HFFc6 (cell line): ENCODE results near the gene FOXK1. TPM values are rescaled to one million over a fixed set of nuclear protein-coding genes. Genes with fewer than 3 reads are reported as not detected.
A peak's percentile ranks its signal among the peaks of the same experiment; 100 is the strongest.

Experiments used
- DNase-seq: peaks from one replicate; pipeline ENCODE4 v3.0.0-alpha.2; 2018
- H3K27ac Mint-ChIP-seq: 2 replicates; pipeline ENCODE4 v1.8.0; 2020; ENCODE audit warnings: mild to moderate bottlenecking, mixed read lengths
- H3K27me3 Mint-ChIP-seq: 2 replicates; pipeline ENCODE4 v1.8.0; 2021; ENCODE audit warnings: mild to moderate bottlenecking, moderate library complexity, mixed read lengths; ENCODE audit not compliant: insufficient read depth
- H3K36me3 Mint-ChIP-seq: 2 replicates; pipeline ENCODE4 v1.8.0; 2021; ENCODE audit warnings: low read depth, mixed read lengths
- H3K4me1 Mint-ChIP-seq: 2 replicates; pipeline ENCODE4 v1.8.0; 2020; ENCODE audit warnings: low read depth, mixed read lengths
- H3K4me3 Mint-ChIP-seq: 2 replicates; pipeline ENCODE4 v1.8.0; 2020; ENCODE audit warnings: mild to moderate bottlenecking, moderate library complexity, mixed read lengths
- H3K9me3 Mint-ChIP-seq: 2 replicates; pipeline ENCODE4 v1.8.0; 2020; ENCODE audit warnings: mild to moderate bottlenecking, mixed read lengths
- total RNA-seq, 6 experiments: library from RNA; stranded (reverse); fragmentation: NEBNext Ultra II Directional; extraction: Animal tissue kit (Norgen Biotek cat#: 25700); gene quantifications; 2 replicates in 1 of 6; 3 replicates in 5 of 6; pipeline ENCODE4 v1.2.3, GENCODE V29; 2021
- TF ChIP-seq, protein P1 (sequence below): fragments of 200-600 bp; sonication (generic); IDR thresholded peaks from 2 replicates; pipeline ENCODE4 v1.5.0; 2021; ENCODE audit warnings: antibody characterized with exemption, mild to moderate bottlenecking

Gene FOXK1
- total RNA-seq, 6 experiments from 2014 or later, result 33.8 to 39.4 (median 36.2) TPM

- Mint-ChIP-seq H3K27me3 (peaks cover 1% of the 10 kb centered on the region), H3K27ac (no peak overlapping the region), H3K9me3 (no peaks in the 10 kb centered on the region), H3K4me1 (no peaks in the 10 kb centered on the region), H3K36me3 (peaks cover 18% of the 10 kb centered on the region), H3K4me3 (no peak overlapping the region; the same call in 1 of the 2 replicates)
- no peak for DNase-seq
- TF ChIP-seq, protein P1, sequence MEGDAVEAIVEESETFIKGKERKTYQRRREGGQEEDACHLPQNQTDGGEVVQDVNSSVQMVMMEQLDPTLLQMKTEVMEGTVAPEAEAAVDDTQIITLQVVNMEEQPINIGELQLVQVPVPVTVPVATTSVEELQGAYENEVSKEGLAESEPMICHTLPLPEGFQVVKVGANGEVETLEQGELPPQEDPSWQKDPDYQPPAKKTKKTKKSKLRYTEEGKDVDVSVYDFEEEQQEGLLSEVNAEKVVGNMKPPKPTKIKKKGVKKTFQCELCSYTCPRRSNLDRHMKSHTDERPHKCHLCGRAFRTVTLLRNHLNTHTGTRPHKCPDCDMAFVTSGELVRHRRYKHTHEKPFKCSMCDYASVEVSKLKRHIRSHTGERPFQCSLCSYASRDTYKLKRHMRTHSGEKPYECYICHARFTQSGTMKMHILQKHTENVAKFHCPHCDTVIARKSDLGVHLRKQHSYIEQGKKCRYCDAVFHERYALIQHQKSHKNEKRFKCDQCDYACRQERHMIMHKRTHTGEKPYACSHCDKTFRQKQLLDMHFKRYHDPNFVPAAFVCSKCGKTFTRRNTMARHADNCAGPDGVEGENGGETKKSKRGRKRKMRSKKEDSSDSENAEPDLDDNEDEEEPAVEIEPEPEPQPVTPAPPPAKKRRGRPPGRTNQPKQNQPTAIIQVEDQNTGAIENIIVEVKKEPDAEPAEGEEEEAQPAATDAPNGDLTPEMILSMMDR, result no peak
Measured at GRCh38 chr7:4762121-4763055, 80.3 kb downstream of the FOXK1 start.

- Mint-ChIP-seq H3K27me3 (peaks cover 1% of the 10 kb centered on the region), H3K4me1 (no peaks in the 10 kb centered on the region), H3K4me3 (no peak overlapping the region), H3K9me3 (no peaks in the 10 kb centered on the region), H3K27ac (no peak overlapping the region), H3K36me3 (peaks cover 18% of the 10 kb centered on the region)
- TF ChIP-seq, protein P1, result no peak
- no peak for DNase-seq
Measured at GRCh38 chr7:4763091-4763793, 81.1 kb downstream of the FOXK1 start.

DNA sequence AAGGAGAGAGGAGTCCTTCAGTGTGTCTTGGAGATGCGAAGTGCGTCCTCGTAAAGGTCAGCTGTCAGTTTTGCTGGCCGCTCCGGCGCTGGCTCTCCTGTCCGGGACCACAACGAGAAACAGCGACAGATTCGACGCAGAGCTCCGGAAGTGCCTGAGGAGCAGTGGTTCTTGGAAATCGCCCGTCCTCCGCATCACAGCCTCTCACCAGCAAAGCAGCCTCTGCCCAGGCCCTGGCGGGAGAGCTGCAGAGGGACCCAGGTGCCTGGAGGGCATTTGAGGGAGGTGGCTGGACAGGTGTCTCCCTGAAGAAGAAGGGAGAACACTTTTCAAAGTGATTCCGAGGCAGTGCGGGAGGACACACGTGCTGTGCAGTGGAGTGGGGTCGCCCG is 81.7 kb downstream of the FOXK1 start:
- no peaks in the 10 kb centered on the region for H3K9me3 Mint-ChIP-seq
- peaks cover 18% of the 10 kb centered on the region for H3K36me3 Mint-ChIP-seq
- DNase-seq, result no peak
- no peak overlapping the region for H3K4me3 Mint-ChIP-seq
- TF ChIP-seq, protein P1, result no peak
- no peak overlapping the region for H3K27ac Mint-ChIP-seq
- no peaks in the 10 kb centered on the region for H3K4me1 Mint-ChIP-seq
- peaks cover 1% of the 10 kb centered on the region for H3K27me3 Mint-ChIP-seq

DNA sequence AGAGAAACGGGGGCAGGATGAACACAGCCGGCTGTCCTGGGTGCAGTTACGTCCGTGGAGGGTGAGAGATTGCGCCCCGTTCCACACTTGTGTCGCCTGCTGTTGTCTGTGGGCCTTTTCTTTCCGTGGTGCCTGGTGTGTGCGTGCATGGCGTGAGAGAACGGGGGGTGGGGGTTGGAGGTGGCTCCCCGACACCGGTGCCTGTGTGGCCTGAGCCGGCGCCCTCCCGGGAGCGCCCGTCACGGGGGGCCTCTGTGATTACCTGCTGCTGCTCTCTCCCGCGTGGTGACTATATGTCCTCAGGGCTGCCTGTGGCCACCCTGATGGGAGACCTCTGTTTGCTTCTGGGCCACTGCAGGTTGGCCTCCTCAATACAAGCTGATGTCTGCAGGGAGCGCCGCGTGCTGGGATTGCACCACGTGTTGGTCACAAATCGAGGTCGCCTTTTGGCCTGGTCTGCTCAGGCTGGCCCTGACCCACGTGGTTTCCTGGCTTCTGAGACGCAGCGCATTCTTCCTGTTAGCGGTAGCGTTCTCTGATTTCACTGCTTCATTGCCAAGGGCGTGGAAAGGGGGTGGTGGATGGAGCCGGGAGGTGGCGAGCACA is 82.4 kb downstream of the FOXK1 start:
- no peak for DNase-seq
- H3K36me3 Mint-ChIP-seq, result peaks cover 18% of the 10 kb centered on the region
- H3K27me3 Mint-ChIP-seq, result peaks cover 1% of the 10 kb centered on the region
- no peaks in the 10 kb centered on the region; the same call in 1 of the 2 replicates for H3K4me1 Mint-ChIP-seq
- H3K27ac Mint-ChIP-seq, result no peak overlapping the region
- no peaks in the 10 kb centered on the region for H3K9me3 Mint-ChIP-seq
- no peak overlapping the region for H3K4me3 Mint-ChIP-seq
- TF ChIP-seq, protein P1, result no peak

DNA sequence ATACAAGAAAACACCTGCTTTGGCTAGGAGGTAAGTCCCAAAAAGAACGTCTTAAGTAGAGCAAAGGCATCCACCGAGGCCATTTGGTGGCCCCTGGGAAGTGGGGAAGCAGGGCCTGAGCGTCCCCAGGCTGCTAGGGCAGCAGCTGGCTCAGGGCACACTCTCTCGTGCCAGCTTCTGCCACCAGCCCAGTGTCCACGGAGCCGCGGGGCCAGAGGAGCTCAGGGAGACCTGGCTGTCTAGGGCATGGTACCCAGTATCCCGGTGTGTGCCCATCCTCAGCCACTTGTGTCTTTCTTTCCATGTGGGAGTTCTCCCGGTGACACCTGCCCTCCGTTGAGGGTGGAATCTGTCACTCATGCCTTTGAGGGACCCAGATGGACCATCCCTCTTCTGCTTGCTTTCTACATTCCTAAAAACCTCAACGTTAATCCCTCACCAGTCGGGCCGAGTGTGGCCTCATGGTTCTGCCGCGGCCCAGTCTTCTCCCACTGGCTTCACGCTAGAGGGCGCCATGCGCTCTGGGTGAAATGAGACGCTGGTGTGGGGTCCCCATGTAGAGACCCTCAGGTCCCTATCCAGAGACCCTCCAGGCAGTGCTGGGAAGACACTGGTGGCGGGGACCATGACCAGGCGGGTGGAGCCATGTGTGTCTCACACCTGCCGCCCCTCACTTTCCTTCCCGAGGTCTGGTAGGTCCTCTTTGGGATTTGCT is 83.8 kb downstream of the FOXK1 start:
- Mint-ChIP-seq H3K4me3 (no peak overlapping the region), H3K4me1 (no peaks in the 10 kb centered on the region; the same call in 1 of the 2 replicates), H3K27me3 (peaks cover 1% of the 10 kb centered on the region), H3K36me3 (peaks cover 14% of the 10 kb centered on the region), H3K27ac (no peak overlapping the region; the same call in 1 of the 2 replicates), H3K9me3 (no peaks in the 10 kb centered on the region)
- no peak for DNase-seq
- TF ChIP-seq, protein P1, result peak; percentile 39; the same call in 1 of the 2 replicates
